Measurements from ENCODE around the gene SAMD4B.

SAMD4B gene

GRCh38 chr19:39433480-39434079 lies 91.4 kb downstream of the SAMD4B start:
- no peak for DNase-seq

DNA sequence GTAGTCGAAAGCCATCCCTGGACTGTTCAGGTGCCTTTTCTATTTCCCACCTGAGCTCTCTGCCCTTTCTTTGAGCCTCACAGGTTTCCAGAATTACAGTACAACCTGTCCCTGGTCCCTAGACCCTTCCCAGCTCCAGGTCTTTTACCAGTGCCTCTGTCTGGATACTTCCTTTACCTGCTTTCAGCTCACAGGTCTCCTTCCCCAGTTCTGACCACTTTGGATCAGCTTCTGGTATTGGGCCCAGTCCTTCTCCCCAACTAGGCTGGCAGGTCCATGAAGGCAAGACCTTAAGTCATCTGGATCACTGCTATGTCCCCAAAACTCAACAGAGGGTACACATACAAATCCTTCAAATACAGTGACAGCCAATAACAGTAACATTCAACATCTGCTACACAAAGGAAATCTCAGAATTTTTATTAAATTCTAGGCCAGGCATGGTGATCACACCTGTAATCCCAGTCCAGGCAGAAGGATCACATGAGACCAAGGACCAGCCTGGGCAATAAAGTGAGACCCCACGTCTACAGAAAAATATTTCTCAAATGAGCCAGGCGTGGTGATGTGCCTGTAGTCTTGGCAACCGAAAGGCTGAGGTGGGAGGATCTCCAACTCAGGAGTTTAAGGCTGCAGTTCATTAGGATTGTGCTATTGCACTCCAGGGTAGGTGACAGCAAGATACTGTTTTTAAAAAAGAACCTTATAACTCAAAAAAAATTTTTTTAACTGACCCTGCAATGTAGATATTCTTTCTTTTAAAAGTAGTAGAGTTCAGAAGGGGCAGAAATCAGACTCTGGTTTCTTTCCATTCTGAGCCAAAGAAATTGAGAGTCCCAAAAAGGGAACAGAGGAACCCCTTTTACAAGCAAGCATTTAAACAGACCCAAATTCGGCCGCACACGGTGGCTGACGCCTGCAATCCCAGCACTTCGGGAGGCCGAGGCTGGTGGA lies 92.2 kb downstream of the SAMD4B start:
- no peak for DNase-seq
